Fibroblast of upper back skin (primary cell): ENCODE data around the gene GPD1.
"Not testable (repeated sequence)": the region's sequence is repeated elsewhere in the genome, so short reads cannot be mapped to it uniquely, and the experiment has no call there.

Source experiments
- DNase-seq: peaks from one replicate; pipeline ENCODE4 v3.0.0-alpha.2; 2013

The GPD1 gene

GRCh38 chr12:50132505-50133135, 28.8 kb downstream of the GPD1 start:
- DNase-seq = peak; percentile 58

GRCh38 chr12:50142993-50143392, 39.2 kb downstream of the GPD1 start:
- DNase-seq = no peak

GRCh38 chr12:50145439-50145838, 41.6 kb downstream of the GPD1 start:
- no peak for DNase-seq

GRCh38 chr12:50147281-50147680, 43.5 kb downstream of the GPD1 start:
- no peak for DNase-seq

GRCh38 chr12:50148011-50148410, 44.2 kb downstream of the GPD1 start:
- DNase-seq = not testable (repeated sequence)

- DNase-seq = no peak
Observed at GRCh38 chr12:50149311-50149710, 45.5 kb downstream of the GPD1 start.

GRCh38 chr12:50151047-50151687, 47.4 kb downstream of the GPD1 start:
- DNase-seq = no peak

GRCh38 chr12:50154947-50155346, 51.1 kb downstream of the GPD1 start:
- not testable (repeated sequence) for DNase-seq

GRCh38 chr12:50156641-50157040, 52.8 kb downstream of the GPD1 start:
- DNase-seq = no peak

- DNase-seq = no peak
Observed at GRCh38 chr12:50157259-50157658, 53.5 kb downstream of the GPD1 start.

- no peak for DNase-seq
Observed at GRCh38 chr12:50160643-50161042, 56.8 kb downstream of the GPD1 start.
